Ramos (cell line): ENCODE results near the gene VWA8.

Experiments used
- in situ Hi-C: fragments of 300-500 bp; cut with MboI; formaldehyde crosslinking; loops from one replicate; pipeline ENCODE4 v1.14.3; 2022; ENCODE audit warnings: low sequenced_read_pairs; ENCODE audit not compliant: unreplicated experiment

The VWA8 gene

DNA sequence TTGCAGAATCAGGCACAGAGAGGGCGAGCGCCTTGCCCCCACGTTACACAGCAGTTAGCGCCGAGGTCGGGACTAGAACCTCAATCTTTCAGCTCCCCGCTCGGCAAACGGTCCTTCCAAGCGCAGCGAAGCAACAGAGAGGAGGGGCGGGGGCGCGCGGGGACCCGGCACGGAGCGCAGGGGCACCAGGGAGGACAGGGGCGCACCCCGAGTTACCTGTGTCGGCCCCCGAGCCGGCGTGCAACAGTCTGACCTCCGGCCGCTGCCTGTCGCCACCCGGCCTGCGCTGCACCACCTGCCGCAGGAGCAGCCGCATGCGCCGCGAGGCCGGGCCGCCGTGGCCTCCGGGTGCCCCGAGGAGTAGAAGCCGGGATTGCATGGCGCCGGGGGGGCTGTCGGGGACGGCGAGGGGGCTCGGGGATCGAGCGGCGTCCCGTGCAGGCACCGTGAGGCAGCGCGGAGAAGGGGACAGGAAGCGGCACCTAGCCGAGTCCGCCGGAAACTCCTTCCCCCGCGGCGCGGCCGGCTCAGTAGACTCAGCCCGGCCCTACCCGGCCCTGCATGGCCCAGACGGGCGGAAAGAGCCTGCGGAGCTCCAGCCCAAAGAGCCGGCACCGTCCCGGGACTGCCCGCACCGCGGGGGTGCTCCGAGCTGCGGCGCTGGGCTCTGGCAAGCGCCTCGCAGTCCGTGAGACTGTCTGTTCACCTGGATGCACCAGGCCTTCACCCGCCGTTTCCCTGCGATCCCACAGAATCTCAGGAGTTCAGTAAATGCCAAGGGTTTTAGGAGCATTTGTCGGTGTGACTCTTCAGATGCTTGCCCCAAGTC lies at the start of gene VWA8:
Gene VWA8, minus strand, starts transcription at position 473 of the 829 bp plus-strand sequence. Its CDS starts 94 bp downstream, at position 379.
- in situ Hi-C loops: no loop called here

DNA sequence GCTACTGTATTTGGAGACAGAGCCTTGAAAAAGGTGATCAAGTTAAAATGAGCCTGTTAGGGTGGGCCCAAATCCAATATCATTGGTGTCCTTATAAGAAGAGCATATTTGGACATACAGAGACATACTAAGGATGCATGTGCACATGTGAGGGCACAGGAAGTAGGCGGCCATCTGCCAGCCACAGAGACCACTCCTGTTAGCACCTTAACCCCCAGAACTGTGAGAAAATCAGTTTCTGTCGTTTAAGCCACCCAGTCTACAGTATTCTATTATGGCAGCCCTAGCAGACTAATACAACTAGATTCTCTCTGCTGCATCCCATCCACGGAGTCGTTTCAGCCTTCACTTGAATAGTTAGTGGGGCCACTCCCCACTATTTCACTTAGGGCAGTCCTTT lies 48.1 kb upstream of the VWA8 start:
- in situ Hi-C loops: no loop called here

DNA sequence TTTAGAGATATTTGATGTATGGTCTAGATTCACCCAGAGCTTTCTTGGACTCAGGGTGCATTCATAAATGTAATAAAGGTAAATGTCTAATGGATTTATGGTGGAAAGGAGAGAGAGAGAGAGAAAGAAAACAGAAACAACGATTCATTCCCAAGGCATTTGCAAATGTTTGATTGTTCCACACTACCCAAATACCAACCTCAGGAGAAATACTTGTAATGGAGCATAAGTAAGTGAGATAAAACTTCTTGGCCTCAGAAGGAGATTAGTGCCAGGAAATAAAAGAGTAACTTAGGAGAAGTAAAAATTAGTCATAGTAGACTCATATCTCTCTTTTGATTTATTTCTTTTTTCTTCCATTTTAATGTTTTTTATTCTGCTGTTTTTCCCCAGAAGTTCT lies 46.9 kb upstream of the VWA8 start:
- in situ Hi-C loops: no loop called here

DNA sequence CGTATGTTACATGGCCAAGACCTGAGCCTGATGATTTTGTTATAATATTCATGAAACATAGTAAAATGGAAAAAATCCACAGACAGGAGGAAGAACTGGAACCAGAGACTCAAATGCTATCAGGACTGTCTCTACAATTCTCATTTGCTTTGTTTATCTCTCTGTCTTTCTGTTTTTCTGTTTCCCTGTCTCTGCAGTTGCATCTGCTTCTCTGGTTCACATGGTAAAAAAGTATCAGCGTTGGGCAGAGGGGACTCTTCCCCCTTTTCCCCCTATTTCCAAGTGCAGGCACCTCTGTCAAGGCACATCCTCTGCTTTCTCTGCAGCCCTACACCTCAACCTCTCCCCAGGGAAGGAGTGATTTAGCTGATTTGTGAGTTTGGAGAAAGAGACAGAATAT lies 41.2 kb upstream of the VWA8 start:
- in situ Hi-C loops: no loop called here

DNA sequence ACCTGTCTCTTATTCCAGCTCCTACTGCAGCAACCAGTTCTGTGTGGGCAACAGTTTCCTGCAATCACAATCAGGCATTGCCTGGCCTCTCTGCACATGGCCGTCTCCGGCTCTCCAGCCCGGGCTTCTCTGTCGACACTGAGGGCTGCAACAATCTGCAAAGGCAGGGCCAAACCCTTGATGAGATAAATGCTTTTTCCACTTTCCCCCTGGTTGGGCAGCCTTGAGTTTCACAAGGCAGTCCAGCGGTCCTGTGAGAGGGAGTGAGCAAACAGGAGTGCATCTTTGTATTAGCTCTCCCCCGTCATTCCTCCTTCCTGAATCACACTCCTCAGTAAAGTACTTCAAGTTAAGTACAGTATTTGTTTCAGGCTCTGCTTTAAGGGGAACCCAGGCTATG lies 40.7 kb upstream of the VWA8 start:
- in situ Hi-C loops: no loop called here

DNA sequence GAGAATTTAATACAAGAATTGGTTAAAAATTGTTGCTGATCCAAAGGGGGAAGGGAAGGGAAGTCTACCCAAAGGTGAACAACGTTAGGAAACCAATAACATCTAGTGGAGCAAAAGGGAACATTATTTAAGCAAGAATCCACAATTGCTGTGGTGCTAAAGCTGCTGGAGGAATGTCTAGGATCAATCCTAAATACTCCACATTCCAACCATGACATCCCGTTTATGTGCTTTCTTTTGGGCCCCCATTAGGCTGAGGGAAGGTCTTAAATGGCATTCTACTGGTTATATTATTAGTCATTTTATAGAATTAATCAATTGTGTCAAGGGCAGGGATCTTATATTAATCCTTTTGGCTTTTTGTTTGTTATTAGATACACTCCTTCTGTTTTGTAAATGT lies 39.9 kb upstream of the VWA8 start:
- in situ Hi-C loops: no loop called here

DNA sequence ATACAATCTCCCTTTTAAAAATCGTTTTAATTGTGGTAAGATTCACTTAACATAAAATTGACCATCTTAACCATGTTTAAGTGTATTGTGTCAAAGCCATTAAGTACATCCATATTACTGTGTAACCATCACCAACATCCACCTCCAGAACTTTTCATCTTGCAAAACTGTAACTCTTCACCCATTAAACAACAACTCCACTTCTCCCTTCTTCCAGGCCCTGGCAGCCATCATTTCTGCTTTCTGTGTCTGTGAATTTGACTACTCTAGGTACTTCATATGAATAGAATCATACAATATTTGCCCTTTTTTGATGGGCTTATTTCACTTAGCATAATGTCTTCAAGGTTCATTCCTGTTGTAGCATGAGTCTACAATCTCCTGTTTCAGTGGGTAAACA lies 36.5 kb upstream of the VWA8 start:
- in situ Hi-C loops: no loop called here

DNA sequence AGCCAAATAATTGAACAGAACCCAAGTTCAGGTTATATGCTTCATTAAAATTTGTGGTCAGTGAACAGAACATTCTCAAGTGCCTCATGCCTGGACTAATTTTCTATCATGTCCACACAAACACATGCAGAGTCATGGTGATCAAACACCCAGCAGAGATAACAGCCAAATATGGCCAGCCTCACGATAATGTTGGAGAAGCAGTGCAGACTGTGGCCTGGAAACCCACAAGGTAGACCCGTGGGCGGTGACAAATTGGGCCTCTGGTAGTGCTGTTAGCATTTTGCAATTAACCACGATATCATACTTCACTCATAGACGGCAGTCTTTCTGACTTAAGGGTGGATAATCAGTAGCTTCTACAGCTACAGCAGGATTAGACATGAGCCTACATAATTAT lies 35.0 kb upstream of the VWA8 start:
- in situ Hi-C loops: no loop called here

DNA sequence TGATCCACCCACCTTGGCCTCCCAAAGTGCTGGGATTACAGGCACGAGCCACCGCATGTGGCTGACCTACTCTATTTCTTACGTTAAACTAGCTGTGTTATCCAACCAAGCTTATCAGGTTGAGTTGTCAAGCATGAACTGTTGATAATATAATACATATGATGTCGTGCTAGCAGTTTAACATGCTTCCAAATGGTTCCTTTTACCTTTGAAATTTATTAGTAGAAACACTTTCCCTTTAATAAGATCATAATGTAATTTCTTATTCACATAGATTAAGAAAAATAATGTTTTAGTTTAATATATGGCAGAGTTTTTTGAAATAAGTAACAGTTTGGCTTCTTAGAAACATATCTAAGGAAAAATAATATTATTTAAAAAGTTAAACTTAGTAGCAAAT lies 34.4 kb upstream of the VWA8 start:
- in situ Hi-C loops: no loop called here

DNA sequence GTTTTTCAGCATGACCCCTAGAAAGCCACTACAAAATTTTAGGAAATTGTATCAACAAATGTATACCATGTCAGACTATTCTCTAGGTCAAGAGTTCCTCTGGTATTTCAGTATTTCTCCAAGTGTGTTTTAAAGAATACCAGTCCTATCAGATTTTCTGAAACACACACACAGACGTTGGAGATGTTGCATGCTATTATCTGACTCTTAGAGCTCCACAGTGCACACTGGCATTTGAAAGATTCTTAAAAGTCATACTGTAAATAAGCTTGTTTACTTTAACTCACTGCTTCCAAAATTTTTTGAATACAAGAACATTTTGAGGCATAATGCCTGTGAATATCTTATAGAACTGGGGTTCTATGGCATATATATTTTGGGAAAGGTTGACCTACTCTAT lies 33.8 kb upstream of the VWA8 start:
- in situ Hi-C loops: no loop called here

DNA sequence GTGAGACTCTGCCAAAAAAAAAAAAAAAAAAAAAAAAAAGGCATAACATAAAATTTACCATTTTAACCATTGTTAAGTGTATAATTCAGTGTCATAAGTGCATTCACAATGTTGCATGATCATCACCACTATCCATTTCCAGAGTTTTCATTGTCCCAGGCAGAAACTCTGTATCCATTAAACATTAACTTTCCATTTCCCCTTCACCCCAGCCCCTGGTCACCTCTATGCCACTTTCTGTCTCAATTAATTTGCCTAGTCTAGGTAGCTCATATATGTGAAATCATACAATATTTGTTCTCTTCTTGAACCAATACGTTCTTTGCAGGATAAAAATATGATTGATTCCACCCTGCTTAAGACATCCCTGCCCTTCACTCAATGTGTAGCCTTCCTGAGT lies 31.0 kb upstream of the VWA8 start:
- in situ Hi-C loops: no loop called here

DNA sequence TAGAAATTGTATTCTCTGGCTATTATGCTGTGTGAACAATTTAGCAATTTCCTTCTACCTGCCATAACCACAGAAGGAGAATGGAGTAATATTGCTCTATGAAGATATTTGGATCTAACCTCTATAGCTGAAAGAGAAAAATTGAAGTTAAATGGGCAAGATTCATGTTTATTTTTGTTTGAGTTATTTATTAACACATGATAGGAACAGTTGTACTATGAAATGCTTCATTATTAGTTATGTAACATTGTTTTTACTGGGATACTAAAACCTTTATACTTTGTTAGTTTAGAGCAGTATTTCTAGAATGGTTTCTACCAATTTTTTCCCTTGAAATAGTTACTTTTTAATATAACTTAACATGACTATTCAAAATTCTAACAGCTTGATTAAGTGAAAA lies 27.3 kb upstream of the VWA8 start:
- in situ Hi-C loops: no loop called here

DNA sequence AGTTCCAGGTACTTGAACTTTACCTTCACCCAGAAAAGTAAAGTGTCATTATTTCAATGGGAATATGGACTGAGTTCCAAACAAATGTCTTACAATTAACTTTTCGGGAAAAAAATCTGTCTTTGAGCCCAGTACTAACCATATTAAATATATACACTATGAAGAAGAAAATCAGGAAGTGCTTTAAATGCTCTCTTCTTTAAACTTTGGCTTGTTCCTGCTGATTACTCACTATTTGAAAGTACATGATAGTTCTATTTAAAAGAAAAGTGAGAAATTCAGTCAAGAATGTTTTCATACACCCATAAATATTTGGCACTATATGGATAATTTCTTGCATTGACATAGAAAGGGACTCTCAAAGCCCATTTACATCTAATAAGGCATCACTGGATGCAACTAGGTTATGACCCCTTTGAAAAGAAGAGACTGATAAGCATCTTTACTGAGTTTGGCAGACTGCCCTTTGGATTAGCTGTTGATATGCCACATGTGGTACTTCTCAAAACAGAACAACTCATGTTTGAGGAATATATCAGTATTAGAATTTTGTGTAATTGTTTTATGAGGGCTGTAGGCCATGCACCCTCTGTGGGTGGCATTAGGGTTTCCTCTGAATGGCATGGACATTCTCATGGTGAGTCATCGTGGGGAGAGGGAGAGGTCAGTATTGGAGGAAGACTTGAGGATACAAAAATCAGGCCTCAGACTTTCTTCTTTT lies 25.0 kb upstream of the VWA8 start:
- in situ Hi-C loops: no loop called here

DNA sequence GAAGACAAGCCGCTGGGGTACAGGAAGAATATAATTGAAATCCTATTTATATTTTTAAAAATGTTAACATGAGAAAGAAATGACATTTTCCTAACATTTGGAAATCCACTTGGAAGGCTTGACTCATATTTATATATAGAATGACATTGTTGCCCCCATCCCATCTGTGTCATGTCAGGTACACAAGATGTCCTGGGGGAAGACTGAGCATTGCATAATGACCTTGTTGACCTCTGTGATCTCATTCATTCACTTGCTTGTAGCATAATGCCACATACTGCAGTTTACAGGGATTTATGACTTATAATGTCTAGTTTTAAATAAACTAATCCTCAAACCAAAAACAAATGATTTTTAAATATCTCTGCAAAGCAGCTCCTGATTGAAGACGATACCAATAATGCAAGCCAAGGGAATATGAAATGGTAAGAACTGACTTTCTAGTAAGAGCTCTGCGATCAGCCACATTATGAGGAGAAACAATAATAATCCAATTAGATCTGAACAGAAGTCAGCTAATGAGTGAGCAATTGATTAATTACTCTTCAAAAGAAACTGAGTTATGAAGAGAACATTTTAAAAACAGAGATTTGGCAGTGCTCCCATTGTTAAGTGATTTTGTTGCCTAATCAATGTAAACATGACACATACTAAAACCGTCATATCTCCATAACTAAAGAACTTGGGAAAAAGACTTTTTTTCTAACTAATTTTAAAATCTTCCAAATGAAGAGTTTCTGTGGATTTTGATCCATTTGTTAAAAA lies 21.2 kb upstream of the VWA8 start:
- in situ Hi-C loops: no loop called here

DNA sequence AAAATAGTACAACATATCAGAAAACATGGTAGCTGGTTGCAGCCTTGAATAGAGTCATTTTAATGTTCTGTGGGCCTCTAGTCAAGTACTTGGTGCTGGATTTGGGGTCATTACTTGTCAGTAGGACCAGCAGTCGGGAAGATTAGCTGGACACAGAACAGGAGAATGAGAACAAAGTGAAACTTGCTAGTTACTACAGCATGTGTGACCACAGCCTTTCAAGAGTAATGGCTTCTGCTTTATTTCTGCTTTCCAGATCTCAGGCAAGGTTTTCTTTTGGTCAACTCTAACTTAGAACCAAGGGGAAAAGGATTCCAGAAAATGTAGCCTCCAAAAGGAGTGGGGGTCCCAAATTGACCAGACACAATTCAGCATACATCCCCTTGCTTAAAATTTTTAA lies 17.1 kb upstream of the VWA8 start:
- in situ Hi-C loops: no loop called here

DNA sequence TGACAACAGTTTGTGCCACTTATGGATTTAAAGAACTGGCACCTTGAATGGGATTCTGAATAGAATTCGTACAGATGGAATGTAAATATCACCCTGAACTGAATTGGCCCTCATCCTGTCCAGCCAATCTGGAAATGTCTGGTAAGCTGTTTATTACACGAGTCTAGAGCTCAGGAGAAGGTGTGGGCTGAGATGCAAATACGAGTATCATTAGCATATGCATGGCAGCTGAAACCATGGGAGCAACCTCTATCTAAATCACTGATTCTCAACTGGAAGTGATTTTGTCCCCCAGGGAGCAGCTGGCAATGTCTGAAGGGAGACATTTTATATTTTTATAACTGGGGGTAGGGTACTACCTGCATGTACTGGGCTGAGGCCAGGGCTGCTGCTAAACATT lies 15.6 kb upstream of the VWA8 start:
- in situ Hi-C loops: no loop called here

DNA sequence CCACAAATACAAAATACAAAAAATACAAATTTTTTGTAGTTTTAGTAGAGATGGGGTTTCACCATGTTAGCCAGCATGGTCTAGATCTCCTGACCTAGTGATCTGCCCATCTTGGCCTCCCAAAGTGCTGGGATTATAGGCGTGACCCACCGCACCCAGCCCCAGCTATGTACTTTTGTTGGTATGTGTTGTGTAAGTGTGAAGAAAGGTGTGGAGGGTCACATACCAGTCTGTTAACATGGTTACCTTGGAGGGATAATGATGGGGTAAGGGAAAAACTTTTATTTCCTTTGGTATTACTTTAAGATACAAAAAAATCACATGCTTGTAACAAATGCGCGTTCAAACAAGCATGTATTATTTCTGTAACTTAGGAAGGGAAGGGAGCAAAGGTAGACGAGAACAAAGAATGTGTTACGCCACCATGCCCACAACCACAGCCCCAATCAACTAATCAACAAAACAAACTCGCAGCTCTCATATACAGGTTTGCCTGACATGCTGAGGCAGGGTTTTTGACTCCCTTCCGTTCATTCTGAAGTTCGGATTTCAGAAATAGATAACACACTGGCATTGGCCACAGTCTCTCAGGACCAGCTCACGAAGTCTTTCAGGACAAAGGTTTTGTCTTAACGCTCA lies 13.5 kb upstream of the VWA8 start:
- in situ Hi-C loops: no loop called here

DNA sequence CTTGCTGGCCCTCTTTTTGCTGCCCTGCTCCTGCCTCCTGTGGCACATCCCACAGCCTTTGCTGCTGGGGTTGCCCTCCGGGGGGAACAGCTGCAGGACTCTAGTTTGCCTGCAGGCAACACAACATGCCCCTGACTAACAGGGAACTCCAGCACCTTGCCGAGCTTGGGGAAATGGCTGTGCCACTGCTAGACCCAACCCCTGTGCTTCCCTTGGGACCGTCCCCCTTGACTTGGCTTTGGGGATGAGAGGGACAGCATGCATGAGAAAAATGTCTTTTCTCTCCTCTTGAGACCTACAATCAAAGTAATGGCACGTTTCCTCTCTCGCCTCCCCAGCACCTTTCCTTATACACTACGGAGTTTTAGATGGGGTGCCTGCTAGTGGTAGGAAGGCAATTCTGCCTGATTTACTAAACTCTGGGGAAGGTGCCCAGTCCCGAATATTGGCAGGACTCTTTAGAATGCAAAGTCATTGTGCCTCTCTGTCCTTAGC lies 12.4 kb upstream of the VWA8 start:
- in situ Hi-C loops: no loop called here

DNA sequence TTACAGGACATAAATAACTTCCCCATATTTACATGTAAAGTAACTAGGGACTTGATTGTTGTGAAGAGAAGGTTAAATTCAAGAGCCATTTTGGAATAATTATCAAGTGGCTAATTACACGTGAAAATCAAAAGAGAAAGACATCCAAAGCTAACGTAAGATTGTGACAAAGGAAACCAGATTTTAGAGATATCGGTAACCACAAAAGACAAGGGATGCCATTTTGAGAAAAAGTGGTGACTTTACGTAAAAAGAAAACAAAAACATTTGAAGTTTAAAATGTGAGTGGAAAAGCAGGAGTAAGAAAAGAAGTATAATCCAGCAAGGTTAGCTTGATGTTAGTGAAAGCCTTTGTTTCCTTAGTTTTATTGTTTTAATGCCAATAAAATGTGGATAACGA lies 10.9 kb upstream of the VWA8 start:
- in situ Hi-C loops: no loop called here

DNA sequence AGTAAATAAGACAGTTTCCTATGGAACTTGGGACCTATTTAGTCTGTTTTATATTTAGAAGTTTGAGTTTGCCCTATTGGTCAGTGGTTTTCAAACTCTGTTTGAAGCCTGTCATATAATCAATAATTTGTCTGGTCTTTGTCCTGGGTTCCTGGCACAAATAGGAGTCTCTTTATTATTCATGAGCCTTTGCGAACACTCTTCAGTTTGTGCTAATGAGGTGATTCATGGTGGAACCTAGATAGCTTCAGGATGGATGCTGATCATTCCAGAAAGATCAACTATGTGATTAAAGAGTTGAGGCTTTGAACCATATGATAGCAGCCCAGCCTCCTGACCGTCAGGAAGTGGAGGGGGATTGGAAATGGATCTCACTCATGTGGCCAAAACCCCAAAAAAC lies 10.0 kb upstream of the VWA8 start:
- in situ Hi-C loops: no loop called here

DNA sequence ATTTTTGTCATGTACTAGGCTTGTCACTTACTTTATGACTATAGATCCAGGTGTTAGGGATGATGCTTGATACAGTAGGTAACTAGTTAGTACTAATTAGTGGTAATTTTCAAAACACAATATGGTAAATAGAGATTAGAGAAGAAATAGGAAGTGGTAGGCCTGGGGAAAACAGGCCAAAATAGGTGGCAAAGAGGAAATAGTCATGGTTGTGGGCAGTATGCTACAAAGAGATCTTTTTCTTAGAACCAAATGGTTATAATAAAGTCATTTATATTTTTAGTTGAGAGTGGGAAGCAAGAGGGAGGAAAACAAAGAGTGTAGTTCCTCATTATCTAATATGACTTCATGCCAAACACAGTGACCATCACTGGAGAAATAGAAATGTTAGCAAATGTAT lies 9.1 kb upstream of the VWA8 start:
- in situ Hi-C loops: no loop called here
